Measurements from ENCODE around the gene GLG1.

- TF ChIP-seq CTCF (conservative IDR thresholded peaks at IDR 0.05) (no peak), EZH2 (IDR thresholded peaks at IDR 0.05; ENCODE audit: low read depth) (no peak)
Observed at GRCh38 chr16:74499114-74499513, 107.8 kb downstream of the GLG1 start.

All from PC-9 (cell line).